GM23248 (cell line): ENCODE results near the gene DCHS2.

ENCODE experiments used
- EZH2 ChIP-seq: fragments of 200-600 bp; sonication (generic); IDR thresholded peaks from 2 replicates; pipeline ENCODE4 v1.6.1; 2018; ENCODE audit warnings: antibody characterized with exemption, mild to moderate bottlenecking; ENCODE audit not compliant: insufficient read depth, poor library complexity, severe bottlenecking
- EZH2phosphoT487 ChIP-seq: fragments of 200-600 bp; sonication (generic); IDR thresholded peaks from 2 replicates; pipeline ENCODE4 v1.6.1; 2018; ENCODE audit warnings: antibody characterized with exemption, moderate library complexity, mild to moderate bottlenecking, low read depth; ENCODE audit not compliant: insufficient read depth

DNA sequence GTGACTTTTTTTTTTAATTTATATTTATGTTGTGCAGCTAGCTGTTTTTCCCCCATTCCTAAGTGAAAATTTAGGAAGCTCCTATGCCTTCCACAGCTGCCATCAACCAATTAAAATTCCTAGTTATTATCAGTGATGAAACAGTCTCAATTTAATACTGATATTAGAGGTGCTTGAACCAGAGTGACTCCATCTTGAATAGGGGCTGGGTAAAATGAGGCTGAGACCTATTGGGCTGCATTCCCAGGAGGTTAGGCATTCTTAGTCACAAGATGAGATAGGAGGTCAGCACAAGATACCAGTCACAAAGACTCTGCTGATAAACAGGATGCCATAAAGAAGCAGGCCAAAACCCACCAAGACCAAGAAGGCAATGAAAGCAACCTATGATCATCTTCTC is 136.7 kb downstream of the DCHS2 start:
- no peak for TF ChIP-seq EZH2
- no peak for TF ChIP-seq EZH2phosphoT487
